HCT116 (cell line): Measurements from ENCODE around the gene DGCR6L. TPM values are rescaled to one million over a fixed set of nuclear protein-coding genes. Genes with fewer than 3 reads are reported as not detected.

ENCODE experiments used
- ATAC-seq: fragments of 200-7000 bp; cut with Tn5 transposase; 2 replicates; pipeline ENCODE4 v1.9.1; 2020; ENCODE audit warnings: mild to moderate bottlenecking, moderate library complexity
- BruUV-seq: library from RNA; stranded (reverse); fragments of 400-500 nt; replicated peaks from 2 replicates; lab custom pipeline; 2021; lab: Mats Ljungman, UMichigan
- CTCF ChIA-PET: fragments of 300-600 bp; sonication (Branson Sonifier 250); formaldehyde crosslinking; loops from one replicate; lab custom pipeline; 2021; ENCODE audit warnings: antibody characterized with exemption; lab: Charles Lee
- POLR2A ChIA-PET: fragments of 300-600, 350-600 bp; sonication (Branson Sonifier 250); formaldehyde crosslinking; loops from one replicate; lab custom pipeline; 2021; ENCODE audit warnings: antibody characterized with exemption; lab: Charles Lee
- RAD21 ChIA-PET, 2 experiments: fragments of 300-600 bp; sonication (Branson Sonifier 250); formaldehyde crosslinking; loops; one replicate each; lab custom pipeline; 2023; ENCODE audit warnings: low total read pairs in 2 of 2; ENCODE audit not compliant: uncharacterized antibody in 2 of 2, unreplicated experiment in 2 of 2, low non-redundant PET in 1 of 2; lab: Charles Lee
- DNase-seq: peaks from one replicate; pipeline ENCODE4 v3.0.0-alpha.2; 2010; ENCODE audit warnings: low read depth, low spot score
- H2AFZ ChIP-seq: fragments of 200-600 bp; shearing (Covaris generic), sonication (generic); 2 replicates; pipeline ENCODE4 v1.6.1; 2017; ENCODE audit warnings: low read depth, mixed run types, mixed read lengths, antibody characterized with exemption, low read length; ENCODE audit not compliant: poor library complexity, severe bottlenecking
- H3K27ac ChIP-seq: 2 replicates; pipeline ENCODE4 v1.5.1; 2012; ENCODE audit warnings: low read depth, low read length
- H3K27me3 ChIP-seq: fragments of 200-600 bp; sonication (generic); 2 replicates; pipeline ENCODE4 v1.6.1; 2016; ENCODE audit warnings: mixed run types, low read length, mixed read lengths; ENCODE audit not compliant: insufficient read depth
- H3K36me3 ChIP-seq, 2 experiments: fragments of 200-500 bp in 1 of 2; fragments of 200-600 bp in 1 of 2; sonication (Bioruptor generic) in 1 of 2; sonication (generic) in 1 of 2; 2 replicates each; pipeline versions ENCODE4 v1.5.1 to v1.6.1; 2014 to 2016; ENCODE audit warnings: low read length in 2 of 2, inconsistent platforms in 1 of 2, mixed read lengths in 1 of 2, mixed run types in 1 of 2; ENCODE audit not compliant: insufficient read depth in 2 of 2, control insufficient read depth in 1 of 2
- H3K4me1 ChIP-seq, 2 experiments: fragments of 200-600 bp in 1 of 2; sonication (generic) in 1 of 2; 2 replicates each; pipeline versions ENCODE4 v1.5.1 to v1.6.1; 2012 to 2017; ENCODE audit warnings: low read length in 2 of 2, inconsistent platforms in 1 of 2, mild to moderate bottlenecking in 1 of 2, mixed read lengths in 1 of 2, mixed run types in 1 of 2, moderate library complexity in 1 of 2; ENCODE audit not compliant: insufficient read depth in 2 of 2, control insufficient read depth in 1 of 2
- H3K4me2 ChIP-seq: fragments of 200-600 bp; sonication (generic); 2 replicates; pipeline ENCODE4 v1.6.1; 2017; ENCODE audit warnings: mixed run types, low read length, mixed read lengths
- H3K4me3 ChIP-seq, 2 experiments: fragments of 200-600 bp in 1 of 2; sonication (generic) in 1 of 2; replicated peaks in 1 of 2; 2 replicates each; pipeline ENCODE4 v1.5.1; 2011 to 2016; ENCODE audit warnings: low read length in 2 of 2, control low read depth in 1 of 2, low read depth in 1 of 2, mild to moderate bottlenecking in 1 of 2, mixed read lengths in 1 of 2, mixed run types in 1 of 2
- H3K79me2 ChIP-seq: fragments of 200-600 bp; sonication (generic); 2 replicates; pipeline ENCODE4 v1.6.1; 2017; ENCODE audit warnings: mild to moderate bottlenecking, mixed run types, low read length, moderate library complexity, mixed read lengths; ENCODE audit not compliant: insufficient read depth
- H3K9ac ChIP-seq: fragments of 200-600 bp; sonication (generic); 2 replicates; pipeline ENCODE4 v1.6.1; 2016; ENCODE audit warnings: low read length, mixed read lengths
- H3K9me2 ChIP-seq: fragments of 200-600 bp; sonication (generic), shearing (Covaris generic); 2 replicates; pipeline ENCODE4 v1.6.1; 2017; ENCODE audit warnings: mixed run types, mild to moderate bottlenecking, moderate library complexity; ENCODE audit not compliant: insufficient read depth
- H3K9me3 ChIP-seq, 2 experiments: fragments of 200-500 bp in 1 of 2; fragments of 200-600 bp in 1 of 2; sonication (Bioruptor generic) in 1 of 2; sonication (generic) in 1 of 2; 2 replicates each; pipeline ENCODE4 v1.6.1; 2014 to 2017; ENCODE audit warnings: low read length in 2 of 2, mixed read lengths in 2 of 2, inconsistent platforms in 1 of 2, low read depth in 1 of 2, mild to moderate bottlenecking in 1 of 2, mixed run types in 1 of 2, moderate library complexity in 1 of 2; ENCODE audit not compliant: control insufficient read depth in 1 of 2, insufficient read depth in 1 of 2
- H4K20me1 ChIP-seq: fragments of 200-600 bp; sonication (generic), shearing (Covaris generic); 2 replicates; pipeline ENCODE4 v1.6.1; 2017; ENCODE audit warnings: mixed run types, mild to moderate bottlenecking, moderate library complexity; ENCODE audit not compliant: insufficient read depth
- CBX3 ChIP-seq: IDR thresholded peaks from 2 replicates; pipeline ENCODE4 v1.6.1; 2012; ENCODE audit warnings: low read depth
- CEBPB ChIP-seq: IDR thresholded peaks from 2 replicates; pipeline ENCODE4 v1.6.1; 2012; ENCODE audit warnings: low read depth
- EZH2 ChIP-seq: fragments of 200-600 bp; sonication (generic); IDR thresholded peaks from 2 replicates; pipeline ENCODE4 v1.6.1; 2017; ENCODE audit warnings: antibody characterized with exemption, mixed run types
- EZH2phosphoT487 ChIP-seq: fragments of 200-600 bp; IDR thresholded peaks from 2 replicates; pipeline ENCODE4 v1.6.1; 2018; ENCODE audit warnings: antibody characterized with exemption, borderline replicate concordance
- POLR2A ChIP-seq: IDR thresholded peaks from 2 replicates; pipeline ENCODE4 v1.7.0; 2011; ENCODE audit warnings: borderline replicate concordance; ENCODE audit not compliant: insufficient read depth, insufficient read length; ENCODE audit errors: extremely low read depth
- SIN3A ChIP-seq: IDR thresholded peaks from 2 replicates; pipeline ENCODE4 v1.6.1; 2012; ENCODE audit warnings: low read depth
- SP1 ChIP-seq: IDR thresholded peaks from 2 replicates; pipeline ENCODE4 v1.6.1; 2012; ENCODE audit warnings: low read depth
- SRF ChIP-seq: IDR thresholded peaks from 2 replicates; pipeline ENCODE4 v1.6.1; 2012; ENCODE audit warnings: low read depth
- YY1 ChIP-seq: IDR thresholded peaks from 2 replicates; pipeline ENCODE4 v1.6.1; 2011; ENCODE audit warnings: low read length, low read depth, moderate library complexity, mild to moderate bottlenecking; ENCODE audit not compliant: insufficient replicate concordance; ENCODE audit errors: extremely low read depth
- ZFX ChIP-seq: fragments of 450-650 bp; IDR thresholded peaks from 2 replicates; pipeline ENCODE4 v1.6.1; 2017
- ZNF274 ChIP-seq: fragments of 200-500 bp; sonication (Bioruptor generic); IDR thresholded peaks from 2 replicates; pipeline ENCODE4 v1.6.1; 2014; ENCODE audit warnings: mild to moderate bottlenecking, low read depth, low read length, inconsistent platforms
- intact Hi-C: fragments of 100-400 bp; cut with micrococcal nuclease; formaldehyde crosslinking; loops from 2 replicates; pipeline ENCODE4 v1.10.0; 2022
- total RNA-seq: library from RNA; stranded (reverse); gene quantifications from one replicate; pipeline ENCODE4 v1.2.1, GENCODE V29; 2021; ENCODE audit not compliant: unreplicated experiment
- TF ChIP-seq, protein P1 (sequence below): IDR thresholded peaks from 2 replicates; pipeline ENCODE4 v1.6.1; 2012
- TF ChIP-seq, protein P2 (sequence below), 3 experiments: fragments of 200-600 bp in 1 of 3; sonication (generic) in 1 of 3; IDR thresholded peaks in 2 of 3; conservative IDR thresholded peaks in 1 of 3; 2 replicates each; pipeline ENCODE4 v1.5.1; 2012 to 2017; ENCODE audit warnings: low read depth in 2 of 3, low read length in 2 of 3, antibody characterized with exemption in 1 of 3, borderline replicate concordance in 1 of 3, control low read depth in 1 of 3, mild to moderate bottlenecking in 1 of 3, mixed read lengths in 1 of 3, mixed run types in 1 of 3, moderate library complexity in 1 of 3; ENCODE audit not compliant: insufficient read depth in 1 of 3
- TF ChIP-seq, protein P3 (sequence below): IDR thresholded peaks from 2 replicates; pipeline ENCODE4 v1.6.1; 2011; ENCODE audit warnings: mild to moderate bottlenecking, low read length, moderate library complexity; ENCODE audit not compliant: insufficient replicate concordance; ENCODE audit errors: extremely low read depth

DGCR6L gene
- total RNA-seq, 1 experiment from 2014 or later, result 44.9 TPM

DNA sequence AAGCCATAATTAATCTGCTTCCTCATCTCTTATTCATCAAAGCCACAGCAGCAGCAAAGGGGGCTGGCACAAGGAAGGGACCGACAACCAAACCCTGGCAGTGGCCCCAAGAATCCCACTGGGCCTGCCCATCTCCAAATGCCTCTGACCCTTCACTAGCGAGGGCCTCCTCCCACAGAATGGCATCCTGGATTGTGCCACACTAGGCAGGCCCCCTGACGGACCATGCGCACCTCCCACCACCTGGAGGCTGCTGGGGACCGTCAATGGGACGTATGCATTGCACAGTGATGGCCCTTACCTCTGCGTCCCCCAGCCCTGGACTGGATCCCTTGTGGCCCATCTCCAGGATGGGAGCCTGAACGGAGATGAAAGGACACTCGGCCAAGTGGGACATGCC lies 47.7 kb downstream of the DGCR6L start:
- no peaks in the 10 kb centered on the region for H4K20me1 ChIP-seq
- no peak overlapping the region for H3K4me3 ChIP-seq
- RAD21 ChIA-PET, result no interaction called here
- H3K4me2 ChIP-seq, result no peak overlapping the region
- no peak overlapping the region for H3K9ac ChIP-seq
- H3K27me3 ChIP-seq, result no peaks in the 10 kb centered on the region
- H3K79me2 ChIP-seq, result 0 out of 2 replicates have a peak, but pooled peaks cover 4% of the 10 kb centered on the region
- TF ChIP-seq, protein P1, sequence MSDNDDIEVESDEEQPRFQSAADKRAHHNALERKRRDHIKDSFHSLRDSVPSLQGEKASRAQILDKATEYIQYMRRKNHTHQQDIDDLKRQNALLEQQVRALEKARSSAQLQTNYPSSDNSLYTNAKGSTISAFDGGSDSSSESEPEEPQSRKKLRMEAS, result no peak
- TF ChIP-seq SP1 (no peak), CEBPB (no peak), SRF (no peak), EZH2phosphoT487 (no peak), POLR2A (no peak), EZH2 (no peak), YY1 (no peak)
- no peak overlapping the region for H2AFZ ChIP-seq
- peaks cover 7 to 11% of the 10 kb centered on the region in 2 experiments; a peak in 3 of 4 replicates for H3K4me1 ChIP-seq
- H3K9me2 ChIP-seq, result no peaks in the 10 kb centered on the region
- DNase-seq (no peak), ATAC-seq (no peak)
- no peaks in the 10 kb centered on the region for H3K36me3 ChIP-seq
- intact Hi-C loops, result no loop called here
- BruUV-seq, result no TSS peak
- no peaks in the 10 kb centered on the region for H3K9me3 ChIP-seq
- H3K27ac ChIP-seq, result no peak overlapping the region
- CTCF ChIA-PET, result no interaction called here
- POLR2A ChIA-PET, result interaction anchor here (2.0 kb wide), 1 partner anchor 1305 kb away, joined by 8 read pairs; no protein-coding TSS in a partner anchor

DNA sequence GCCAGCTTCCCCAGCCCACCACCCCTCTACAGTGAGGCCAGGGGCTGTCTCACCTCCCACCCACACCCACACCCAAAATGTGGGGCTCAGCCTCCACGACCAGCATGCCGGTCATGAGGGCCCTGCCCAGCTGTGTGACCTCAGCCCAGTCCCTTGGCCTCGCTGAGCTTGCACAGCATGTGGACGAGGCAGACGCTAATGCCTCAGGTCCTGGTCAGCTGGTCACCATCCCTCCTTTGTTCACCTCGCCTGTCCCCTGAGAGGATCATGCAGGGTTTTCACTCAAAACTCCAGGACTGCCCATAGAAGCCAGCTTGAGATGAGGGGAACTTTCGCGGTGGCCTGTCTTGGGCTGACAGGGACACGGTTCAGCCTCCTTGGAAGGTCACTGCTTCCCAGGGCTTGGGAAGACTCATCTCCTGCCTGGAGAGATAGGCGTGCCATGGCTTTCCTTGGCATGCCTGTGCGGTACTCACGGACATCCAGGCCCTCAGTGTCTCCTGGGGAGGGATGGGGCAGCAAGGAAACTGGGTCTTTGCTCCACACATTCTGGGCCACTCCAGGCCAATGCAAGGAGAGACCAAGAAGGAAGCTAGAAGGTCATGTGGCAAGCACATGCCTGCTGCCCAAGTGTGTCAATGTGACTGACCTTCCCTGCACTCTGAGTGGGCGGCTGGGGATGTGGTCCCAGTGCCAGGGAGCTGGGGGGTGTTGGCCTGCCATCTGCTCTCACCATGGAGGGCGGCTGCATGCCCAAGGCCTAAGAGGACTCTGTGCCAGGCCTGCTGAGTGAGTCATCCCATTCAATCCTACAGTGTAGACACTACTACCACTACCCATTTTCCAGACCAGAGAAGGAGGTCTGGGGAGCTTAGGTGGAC lies 48.5 kb downstream of the DGCR6L start:
- POLR2A ChIA-PET, result interaction anchor here (2.0 kb wide), 1 partner anchor 1304 kb away, joined by 8 read pairs; no protein-coding TSS in a partner anchor
- H2AFZ ChIP-seq, result no peak overlapping the region
- H3K79me2 ChIP-seq, result 0 out of 2 replicates have a peak, but pooled peaks cover 4% of the 10 kb centered on the region
- peaks cover 10 to 15% of the 10 kb centered on the region in 2 experiments; a peak in 3 of 4 replicates for H3K4me1 ChIP-seq
- H3K9me2 ChIP-seq, result no peaks in the 10 kb centered on the region
- H3K27ac ChIP-seq, result no peak overlapping the region
- H3K36me3 ChIP-seq, result no peaks in the 10 kb centered on the region
- BruUV-seq, result no TSS peak
- ATAC-seq (no peak), DNase-seq (no peak)
- no peak overlapping the region for H3K4me3 ChIP-seq
- H3K27me3 ChIP-seq, result no peaks in the 10 kb centered on the region
- H3K9me3 ChIP-seq, result no peaks in the 10 kb centered on the region
- no peak overlapping the region for H3K9ac ChIP-seq
- intact Hi-C loops, result no loop called here
- CTCF ChIA-PET, result interaction anchor here (1.3 kb wide), 1 partner anchor 1304 kb away, joined by 3 read pairs; no protein-coding TSS in a partner anchor
- H4K20me1 ChIP-seq, result no peaks in the 10 kb centered on the region
- RAD21 ChIA-PET, result no interaction called here
- no peak overlapping the region for H3K4me2 ChIP-seq
- TF ChIP-seq, protein P2, sequence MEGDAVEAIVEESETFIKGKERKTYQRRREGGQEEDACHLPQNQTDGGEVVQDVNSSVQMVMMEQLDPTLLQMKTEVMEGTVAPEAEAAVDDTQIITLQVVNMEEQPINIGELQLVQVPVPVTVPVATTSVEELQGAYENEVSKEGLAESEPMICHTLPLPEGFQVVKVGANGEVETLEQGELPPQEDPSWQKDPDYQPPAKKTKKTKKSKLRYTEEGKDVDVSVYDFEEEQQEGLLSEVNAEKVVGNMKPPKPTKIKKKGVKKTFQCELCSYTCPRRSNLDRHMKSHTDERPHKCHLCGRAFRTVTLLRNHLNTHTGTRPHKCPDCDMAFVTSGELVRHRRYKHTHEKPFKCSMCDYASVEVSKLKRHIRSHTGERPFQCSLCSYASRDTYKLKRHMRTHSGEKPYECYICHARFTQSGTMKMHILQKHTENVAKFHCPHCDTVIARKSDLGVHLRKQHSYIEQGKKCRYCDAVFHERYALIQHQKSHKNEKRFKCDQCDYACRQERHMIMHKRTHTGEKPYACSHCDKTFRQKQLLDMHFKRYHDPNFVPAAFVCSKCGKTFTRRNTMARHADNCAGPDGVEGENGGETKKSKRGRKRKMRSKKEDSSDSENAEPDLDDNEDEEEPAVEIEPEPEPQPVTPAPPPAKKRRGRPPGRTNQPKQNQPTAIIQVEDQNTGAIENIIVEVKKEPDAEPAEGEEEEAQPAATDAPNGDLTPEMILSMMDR (IDR thresholded peaks at IDR 0.05 in 2 of 3, conservative IDR thresholded peaks at IDR 0.05 in 1 of 3; ENCODE audit: borderline replicate concordance in 1 of 3, insufficient read depth in 1 of 3, low read depth in 2 of 3, low read length in 2 of 3), result no peak
- no peak for TF ChIP-seq CEBPB
- TF ChIP-seq YY1, result no peak
- no peak for TF ChIP-seq CBX3
- TF ChIP-seq EZH2phosphoT487, result no peak
- no peak for TF ChIP-seq SIN3A
- TF ChIP-seq, protein P3, sequence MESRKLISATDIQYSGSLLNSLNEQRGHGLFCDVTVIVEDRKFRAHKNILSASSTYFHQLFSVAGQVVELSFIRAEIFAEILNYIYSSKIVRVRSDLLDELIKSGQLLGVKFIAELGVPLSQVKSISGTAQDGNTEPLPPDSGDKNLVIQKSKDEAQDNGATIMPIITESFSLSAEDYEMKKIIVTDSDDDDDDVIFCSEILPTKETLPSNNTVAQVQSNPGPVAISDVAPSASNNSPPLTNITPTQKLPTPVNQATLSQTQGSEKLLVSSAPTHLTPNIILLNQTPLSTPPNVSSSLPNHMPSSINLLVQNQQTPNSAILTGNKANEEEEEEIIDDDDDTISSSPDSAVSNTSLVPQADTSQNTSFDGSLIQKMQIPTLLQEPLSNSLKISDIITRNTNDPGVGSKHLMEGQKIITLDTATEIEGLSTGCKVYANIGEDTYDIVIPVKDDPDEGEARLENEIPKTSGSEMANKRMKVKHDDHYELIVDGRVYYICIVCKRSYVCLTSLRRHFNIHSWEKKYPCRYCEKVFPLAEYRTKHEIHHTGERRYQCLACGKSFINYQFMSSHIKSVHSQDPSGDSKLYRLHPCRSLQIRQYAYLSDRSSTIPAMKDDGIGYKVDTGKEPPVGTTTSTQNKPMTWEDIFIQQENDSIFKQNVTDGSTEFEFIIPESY, result no peak
- TF ChIP-seq ZFX, result no peak
- TF ChIP-seq POLR2A, result no peak
- no peak for TF ChIP-seq ZNF274
